GM19240 (cell line): Measurements from ENCODE around the gene MAPK9.

ENCODE experiments used
- DNase-seq: peaks from one replicate; pipeline ENCODE4 v3.0.0; 2011; ENCODE audit warnings: low spot score; ENCODE audit not compliant: insufficient read length

MAPK9 gene

DNA sequence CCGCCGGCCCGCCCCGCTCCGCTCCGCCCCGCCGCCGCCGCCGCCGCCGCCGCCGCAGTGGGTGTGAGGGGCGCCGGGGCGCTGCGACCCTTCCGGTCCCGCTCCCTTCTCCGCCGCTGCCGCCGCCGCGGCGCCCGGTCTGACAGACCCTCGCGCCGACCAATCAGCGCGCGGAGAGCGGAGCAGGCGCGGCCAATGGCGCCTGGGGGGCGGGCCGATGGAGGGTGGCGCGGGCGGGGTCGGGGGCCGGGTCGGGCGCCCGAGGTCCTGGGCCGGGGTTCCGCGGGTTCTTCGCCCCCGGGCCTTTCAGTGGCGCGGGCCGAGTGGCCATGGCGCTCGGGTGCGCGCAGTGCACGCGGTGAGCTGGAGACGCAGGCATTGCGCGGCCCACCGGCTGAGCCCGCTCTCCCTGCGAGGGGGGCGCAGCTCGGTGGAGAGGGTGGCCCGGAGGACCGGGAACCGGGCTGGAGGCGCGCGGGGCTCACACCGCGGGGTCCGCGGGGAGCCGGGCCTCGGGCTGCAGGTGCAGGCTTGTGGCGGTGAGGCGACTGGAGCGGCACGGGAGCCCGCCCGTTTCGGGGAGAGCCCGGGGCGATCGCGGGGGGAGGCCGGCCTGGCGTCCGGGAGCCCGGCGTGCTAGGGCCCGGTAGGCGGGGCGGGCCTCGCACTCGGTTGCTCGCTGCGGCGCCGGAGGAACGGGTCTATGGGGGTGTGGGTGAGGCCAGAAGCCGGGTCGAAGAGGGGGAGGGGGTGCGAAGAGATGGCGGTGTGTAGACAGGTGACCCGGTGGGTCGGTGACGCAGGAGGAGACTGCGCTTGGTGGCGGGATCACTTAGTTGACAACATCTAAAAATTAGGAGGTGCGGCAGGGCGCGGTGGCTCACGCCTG is at the start of gene MAPK9:
Gene MAPK9 (minus strand): TSS at position 141 of the 889 bp plus-strand sequence. CDS start 11,522 bp downstream, outside the sequence.
- DNase-seq: peak; percentile 78

DNA sequence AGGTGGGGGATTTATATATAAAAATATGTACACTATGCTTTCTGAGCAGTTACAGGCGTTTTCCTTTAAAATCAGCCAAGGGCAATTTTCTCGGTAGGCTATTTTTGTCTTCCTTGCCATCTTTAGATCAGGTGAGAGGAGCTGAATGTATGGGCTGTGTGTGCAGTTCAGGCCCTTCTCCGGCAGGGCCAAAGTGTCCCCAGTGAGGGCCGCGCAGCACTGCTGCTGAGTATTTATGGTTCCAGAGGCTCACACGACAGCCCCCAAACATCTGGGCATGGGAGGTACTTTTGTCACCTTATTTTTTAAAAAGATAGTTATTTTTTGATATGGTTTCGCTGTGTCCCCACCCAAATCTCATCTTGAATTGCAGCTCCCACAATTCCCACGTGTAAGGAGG is 49.7 kb upstream of the MAPK9 start:
- DNase-seq: no peak

DNA sequence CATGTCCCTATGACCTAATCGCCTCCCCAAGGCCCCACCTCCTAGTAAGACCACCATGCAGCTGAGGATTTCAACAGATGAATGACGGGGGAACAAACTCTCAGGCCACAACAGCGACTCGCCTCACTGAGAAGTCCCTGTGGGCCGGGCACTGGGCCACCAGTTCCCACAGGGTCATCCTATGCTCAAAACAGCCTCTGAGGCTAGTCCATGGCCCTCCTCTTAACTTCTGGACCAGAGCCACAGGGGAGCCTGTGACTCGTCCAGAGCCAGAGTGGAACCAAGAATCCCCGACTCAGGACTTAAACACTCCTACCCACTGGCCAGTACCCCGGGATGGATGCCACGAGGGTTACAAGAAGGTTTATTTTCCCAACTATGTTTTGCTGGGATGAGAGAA is 49.0 kb upstream of the MAPK9 start:
- no peak for DNase-seq

DNA sequence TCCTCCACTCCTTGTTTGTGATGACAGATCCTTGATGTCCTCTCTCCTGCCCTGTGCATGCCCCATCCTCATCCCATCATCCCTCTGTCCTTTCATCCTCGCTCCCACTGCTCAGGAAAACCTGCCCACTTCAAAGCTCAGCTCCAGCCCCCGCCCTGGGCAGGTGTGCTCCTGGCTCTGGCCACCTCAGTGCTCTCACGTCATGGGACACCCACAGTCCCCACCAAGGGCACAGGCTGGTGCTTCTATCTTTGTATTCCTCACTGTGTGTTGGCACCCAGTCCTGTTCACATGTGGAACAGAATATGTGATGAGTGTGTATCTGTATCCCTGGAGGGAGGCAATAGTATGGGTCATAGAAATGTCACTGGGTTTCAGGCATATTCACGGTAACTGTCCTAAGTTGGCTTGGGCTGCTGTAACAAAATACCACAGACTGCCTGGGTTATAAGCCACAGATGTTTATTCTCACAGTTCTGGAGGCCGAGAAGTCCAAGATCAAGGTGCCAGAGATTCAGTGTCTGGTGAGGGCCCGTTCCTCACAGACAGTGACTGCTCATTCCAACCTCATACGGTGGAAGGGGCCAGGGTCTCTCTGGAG is 47.8 kb upstream of the MAPK9 start:
- DNase-seq: no peak

DNA sequence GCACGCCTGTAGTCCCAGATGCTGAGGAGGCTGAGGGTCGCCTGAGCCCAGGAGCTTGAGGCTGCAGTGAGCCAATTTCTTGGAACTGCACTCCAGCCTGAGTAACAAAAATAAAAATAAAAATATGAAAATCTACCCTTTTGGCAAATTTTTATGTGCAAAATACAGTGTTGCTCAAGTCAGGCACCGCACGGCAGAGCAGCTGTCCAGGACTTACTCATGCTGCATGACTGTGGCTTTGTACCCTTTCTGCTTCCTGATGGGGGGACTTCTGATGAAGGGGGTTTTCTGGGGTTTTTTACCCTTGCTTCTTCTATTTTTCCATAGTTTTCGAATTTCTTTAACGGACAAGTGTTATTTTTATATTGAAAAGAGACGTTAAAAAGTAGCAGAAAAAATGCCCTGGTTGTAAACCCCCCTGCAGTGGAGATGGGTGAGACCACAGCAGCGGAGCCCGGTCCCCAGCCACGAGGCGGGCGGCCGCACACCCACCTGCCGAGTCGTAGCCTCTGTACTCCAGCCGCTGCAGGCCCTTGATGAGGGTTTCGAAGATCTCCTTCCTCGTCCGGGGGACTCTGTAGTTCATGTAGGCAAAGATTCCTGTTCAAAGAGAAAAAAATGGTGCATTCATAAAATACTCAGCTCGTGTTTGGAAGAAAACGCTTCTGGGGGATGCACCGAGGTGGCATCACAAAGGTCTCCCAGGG is 46.3 kb upstream of the MAPK9 start:
- no peak for DNase-seq

DNA sequence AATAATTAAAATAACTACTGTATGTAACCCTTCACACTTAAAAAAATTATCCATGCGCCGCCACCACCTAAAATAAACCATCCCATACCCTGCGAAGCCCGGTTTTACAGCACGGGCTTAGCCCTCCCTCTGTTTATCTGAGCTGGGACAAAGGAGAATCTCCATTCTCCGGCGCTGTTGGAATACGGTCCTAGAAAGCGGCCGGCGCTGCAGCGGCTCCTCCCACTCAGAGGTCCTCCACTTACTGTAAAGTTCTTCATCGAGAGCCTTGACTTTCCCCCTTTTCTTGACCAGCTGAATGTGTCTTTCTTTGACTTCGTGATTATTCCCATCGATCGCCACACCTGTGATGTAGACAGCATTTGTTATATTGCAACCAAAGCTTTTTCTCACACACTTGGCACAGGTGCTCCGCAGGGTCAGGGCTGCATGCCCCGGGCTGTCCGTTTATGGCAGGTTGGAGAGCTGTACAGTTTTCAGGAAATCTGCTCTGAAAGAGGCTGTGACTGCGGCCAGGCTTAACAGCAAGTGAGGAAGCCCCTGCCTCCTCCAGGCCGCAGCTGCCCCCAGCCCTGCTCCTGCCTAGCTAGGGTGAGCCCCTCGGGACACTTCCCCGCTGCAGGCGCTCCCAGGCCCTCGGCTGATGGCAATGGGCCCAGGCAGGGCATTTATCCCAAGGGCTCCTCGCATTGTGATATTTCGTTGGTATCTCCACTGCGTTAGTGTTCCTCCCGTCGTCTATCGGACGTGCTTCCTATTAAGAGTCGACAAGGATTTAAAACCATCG is 44.5 kb upstream of the MAPK9 start:
- DNase-seq: no peak

DNA sequence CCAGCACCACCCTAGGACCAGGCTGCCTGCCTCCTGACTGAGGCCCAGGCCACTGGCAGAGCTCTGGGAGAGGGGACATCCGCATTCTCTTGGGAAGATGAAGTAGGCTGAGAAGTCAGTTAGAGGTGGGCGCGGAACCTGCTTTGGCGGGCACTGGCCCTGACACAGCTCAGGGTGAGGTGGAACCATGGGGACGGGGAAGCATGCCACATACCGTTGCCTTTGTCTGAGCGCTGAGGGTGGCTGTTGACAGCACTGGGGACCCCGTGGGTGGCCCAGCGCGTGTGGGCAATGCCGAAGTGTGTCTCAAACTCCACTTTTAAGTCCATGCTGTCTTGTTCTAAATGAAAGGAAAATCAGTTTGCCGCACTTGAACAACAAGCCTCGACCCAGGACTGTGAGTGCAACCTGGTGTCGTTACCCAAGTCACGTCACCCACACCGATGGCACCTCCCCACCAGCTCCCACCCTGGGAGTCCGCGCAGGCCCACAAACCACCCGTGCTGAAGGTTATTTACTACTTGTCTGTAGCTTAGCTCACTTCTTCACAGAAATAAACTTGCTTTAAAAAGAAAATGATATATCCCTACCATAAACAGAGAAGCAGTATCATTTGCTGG is 43.8 kb upstream of the MAPK9 start:
- no peak for DNase-seq

DNA sequence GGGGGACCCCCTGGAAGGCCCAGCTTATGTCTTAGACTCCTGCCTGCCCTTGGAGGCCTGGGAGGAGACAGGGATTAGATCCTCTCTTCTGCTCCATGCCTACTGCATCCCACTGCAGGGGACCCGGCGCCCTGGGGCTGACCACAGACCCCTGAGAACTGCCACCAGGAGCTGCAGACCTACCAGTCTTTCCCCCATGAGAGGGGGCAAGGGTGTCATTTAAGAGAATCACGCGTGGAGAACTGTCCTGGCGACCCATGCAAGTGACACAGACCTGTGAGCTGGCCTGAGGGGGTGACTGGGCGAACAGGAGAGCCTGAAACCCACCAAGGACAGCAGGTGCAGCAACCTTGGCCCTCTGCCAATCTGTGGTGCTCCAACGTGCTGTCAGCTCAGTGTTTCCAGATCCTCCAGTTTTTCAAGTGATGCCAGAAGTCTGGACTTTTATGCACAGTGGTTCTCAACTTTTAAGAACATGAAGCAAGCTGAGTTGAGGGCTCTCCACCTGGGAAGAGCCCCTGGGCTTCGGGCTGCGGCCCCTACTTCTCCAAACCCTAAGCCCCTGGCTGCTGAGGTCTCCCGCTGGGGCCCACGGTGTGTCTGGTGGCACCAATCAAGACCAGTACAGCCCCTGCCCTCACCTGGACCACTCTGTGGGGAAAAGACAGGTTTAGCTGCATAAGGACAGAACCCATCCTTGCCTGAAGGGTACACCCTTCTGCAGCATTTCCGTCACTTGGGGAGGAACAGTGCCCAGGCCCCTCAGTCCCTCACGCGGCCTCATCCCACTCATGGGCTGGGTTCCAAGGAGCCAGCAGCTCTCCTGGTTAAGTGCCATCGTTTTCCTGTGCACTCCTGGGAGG is 43.1 kb upstream of the MAPK9 start:
- DNase-seq: no peak

DNA sequence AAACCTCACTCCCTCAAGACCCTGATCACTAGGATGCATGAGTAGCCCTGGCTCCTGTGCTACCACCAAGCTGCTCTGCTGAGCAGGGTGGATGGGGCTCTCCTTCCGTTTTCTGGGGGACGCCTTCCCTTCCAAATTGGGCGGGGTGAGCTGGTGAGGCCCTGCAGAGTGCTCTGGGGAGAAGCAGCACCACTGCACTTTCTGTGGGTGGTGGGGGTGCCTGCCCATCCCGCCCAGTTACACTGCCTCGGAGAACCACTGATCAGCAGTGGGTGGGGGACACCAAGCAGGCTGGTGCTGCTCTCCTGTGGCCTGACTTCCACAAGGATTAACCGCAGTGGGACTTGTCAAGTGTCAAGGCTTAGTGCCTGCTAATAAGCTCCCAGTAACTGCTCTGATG is 42.3 kb upstream of the MAPK9 start:
- DNase-seq: no peak

DNA sequence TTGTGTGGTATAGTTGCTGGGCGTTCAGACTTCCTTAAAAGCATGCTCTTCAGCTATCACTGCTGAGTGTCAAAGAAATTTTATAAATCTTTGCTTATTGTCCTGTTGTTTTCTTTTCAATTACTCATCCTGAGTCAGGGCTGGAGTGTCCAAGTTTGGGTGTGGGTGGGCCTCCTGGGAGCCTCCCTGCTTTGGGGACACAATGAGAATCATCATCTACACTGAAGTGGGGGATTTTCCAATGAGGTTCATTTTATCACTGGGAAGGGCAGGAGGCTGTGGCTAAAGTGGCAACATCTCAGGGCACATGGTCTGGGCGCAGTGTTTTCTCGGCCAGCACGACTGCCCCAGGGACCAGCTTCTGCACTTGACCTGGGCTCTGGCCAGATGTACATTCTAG is 41.8 kb upstream of the MAPK9 start:
- DNase-seq: no peak

DNA sequence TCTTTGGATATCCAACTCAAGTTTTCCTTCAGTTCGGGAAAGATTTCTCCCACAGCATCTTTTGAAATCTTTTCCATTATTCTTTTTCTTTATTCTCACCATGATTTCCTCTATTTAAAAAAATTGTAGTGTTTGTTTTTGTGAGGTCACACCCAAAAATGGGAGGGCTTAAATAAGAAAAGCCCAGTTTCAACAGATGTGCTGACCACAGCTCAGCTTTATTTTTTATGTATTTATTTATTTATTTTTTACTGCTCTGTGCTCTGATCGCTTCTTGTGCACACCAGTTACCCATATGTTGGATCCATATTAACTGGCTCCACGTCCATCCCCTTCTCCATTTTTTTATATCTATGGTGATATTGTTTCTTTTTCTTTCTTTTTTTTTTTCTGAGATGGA is 41.0 kb upstream of the MAPK9 start:
- DNase-seq: no peak

DNA sequence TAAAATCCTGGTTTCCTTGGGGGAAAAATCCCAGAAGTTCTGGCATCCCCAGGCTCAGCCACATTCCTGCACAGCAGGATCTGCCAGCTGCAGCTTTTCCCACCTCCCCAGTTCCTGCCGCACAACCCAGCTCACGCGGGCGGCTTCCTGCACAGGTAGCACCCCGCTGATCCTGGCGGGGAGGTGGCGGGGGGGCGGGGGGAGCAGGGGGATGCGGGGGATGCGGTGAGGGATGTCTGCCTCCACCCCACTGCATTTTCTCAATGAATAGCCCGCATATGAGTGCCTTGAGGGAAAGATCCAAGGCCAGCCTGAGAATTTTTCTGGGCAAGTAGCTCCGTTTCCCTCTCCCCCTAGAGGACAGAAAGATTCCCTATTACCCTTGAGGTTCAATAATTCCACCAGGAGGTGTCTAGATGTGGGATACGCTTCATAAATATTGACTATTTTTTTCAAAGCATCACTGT is 40.2 kb upstream of the MAPK9 start:
- no peak for DNase-seq

DNA sequence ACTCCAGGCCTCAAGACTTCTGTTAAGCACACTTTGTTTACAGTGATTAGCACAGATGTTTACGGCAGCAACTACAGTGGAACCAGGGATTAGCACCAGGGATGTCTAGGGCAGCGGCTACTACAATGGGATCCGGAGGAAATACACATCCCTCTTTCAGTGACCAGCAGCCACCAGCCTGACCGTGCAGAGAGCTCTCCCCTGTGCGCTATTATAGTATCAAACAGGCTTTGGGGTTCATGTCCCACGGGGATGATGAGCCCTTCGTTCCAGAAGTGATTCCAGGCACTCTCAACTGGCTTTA is 39.7 kb upstream of the MAPK9 start:
- DNase-seq: no peak

DNA sequence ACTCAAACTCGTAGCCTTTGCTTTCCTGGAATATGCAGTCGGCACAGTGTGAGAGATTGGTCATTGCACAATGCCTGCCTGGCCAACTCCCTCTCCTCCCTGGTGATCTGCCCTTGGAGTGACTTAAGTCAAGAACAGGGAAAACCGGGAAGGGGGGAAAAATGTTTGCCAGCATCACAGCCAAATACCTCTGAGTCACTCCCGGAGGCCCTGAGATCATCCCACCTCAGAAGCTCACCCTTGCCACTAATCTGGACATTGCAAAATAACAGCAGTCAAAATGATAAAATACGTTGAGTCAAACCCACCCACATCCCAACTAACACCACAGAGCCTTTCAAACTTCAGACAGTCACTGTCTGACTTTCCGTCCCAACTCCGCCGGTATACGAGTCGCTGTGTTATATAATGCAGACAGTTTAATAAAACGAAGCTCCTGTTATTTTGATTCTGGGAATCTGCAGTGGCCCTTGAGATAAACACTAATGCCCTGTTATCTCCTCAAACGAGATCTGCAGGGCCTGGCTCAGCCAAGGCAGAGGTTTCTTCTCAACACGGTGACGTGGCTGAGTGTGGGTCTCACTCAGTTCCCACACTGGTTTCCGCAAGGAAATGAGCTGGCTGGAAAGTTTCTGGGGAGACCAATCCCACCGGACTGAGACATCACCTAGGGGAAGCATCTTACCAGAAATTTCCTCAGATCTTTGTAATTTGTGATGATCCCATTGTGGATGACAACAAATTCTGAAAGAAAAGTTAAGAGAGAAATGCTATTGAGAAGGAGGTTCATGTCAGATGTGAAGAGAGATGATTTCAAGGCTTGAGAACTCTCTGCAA is 39.1 kb upstream of the MAPK9 start:
- DNase-seq: no peak

DNA sequence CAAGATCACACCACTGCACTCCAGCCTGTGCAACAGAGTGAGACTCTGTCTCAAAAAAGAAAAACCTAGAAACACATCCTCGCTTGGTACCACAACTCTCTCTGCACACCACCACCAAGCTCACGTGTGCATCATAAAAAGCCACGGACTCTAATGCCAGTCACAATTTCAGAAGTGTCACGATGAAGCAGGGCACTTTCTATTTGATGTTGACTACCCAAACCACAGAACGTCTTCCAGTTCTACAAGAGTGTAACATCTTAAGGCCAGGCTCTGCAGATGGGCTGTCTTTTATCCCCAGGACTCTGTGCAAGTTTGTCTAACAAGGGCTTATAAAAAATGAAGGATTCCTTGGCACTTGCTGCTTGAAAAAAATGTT is 38.4 kb upstream of the MAPK9 start:
- no peak for DNase-seq

DNA sequence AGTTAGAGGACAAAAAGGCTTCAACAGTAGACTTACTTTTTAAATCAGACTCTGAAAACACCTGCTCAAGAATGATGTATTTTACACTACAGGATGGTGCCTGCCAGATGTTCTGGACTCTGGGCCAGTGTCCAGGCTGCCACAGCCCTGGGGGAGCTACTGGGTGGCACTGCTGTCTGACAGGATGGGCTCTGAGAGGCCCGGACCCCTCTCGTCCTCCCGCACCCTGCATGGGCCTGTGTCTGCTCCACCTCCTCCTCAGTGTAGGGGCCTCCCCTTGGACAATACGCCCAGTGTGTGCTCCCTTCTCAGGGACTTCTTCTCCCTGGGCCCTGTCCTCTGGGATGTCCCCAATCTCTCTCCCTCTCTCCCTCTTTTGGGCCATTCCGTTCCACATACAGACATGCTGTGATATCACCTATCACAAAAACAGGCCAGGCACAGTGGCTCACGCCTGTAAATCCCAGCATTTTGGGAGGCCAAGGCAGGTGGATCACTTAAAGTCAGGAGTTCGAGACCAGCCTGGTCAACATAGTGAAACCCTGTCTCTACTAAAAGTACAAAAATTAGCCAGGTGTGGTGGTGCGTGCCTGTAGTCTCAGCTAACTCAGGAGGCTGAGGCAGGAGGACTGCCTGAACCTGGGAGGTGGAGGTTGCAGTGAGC is 37.9 kb upstream of the MAPK9 start:
- no peak for DNase-seq

DNA sequence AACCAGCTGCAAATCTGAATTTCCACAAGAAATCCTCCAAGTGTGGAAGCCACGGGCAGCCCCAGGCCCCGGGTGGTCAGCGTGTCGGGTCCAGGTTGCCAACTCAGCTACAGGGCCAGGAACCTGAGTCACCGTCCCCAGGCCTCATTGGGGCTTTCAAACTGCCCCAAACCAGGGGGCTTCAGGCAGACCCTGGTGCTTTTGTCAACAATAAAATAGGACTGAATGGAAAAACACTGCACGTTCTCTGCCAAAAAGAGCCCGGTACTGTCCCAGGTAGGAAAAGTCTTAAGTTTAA is 37.2 kb upstream of the MAPK9 start:
- DNase-seq: no peak

DNA sequence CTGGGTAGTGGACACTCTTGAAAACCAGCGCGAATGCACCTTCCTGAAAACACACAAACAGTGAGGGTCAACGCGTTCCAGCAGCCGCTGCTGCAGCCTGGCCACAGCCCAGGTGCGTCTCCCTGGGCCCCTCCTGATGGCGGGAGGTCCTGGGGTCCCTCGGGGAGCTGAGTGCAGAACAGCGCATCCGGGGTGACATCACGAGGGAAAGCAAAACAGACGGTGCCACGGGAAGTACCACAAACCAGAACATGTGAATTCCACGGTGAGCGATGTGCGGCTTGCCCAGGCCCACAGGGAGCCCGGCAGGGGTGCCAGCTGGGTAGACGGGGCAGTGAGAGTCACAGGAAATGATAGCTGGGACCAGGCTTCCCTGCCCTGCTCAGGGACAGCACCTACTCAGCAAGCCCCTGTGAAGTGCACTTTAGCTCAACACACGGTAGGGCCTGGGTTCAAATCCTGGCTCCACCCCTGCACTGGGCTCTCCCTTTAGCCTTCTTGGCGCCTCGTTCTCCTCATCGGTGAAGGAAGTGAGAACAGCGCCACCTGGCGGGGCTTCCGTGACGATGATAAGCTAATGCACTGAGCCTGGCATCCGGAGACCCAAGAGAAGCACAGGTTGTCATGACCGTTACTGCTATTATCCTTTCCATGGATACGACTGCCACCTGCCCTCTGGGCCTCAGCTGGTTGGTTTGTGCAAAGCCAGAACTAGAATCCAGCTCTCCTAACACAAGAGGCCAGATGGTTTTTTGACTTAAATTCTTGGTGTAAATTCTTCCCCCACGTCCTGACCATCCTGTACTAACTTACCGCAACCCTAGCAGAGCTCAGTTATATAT is 36.6 kb upstream of the MAPK9 start:
- peak; percentile 76 for DNase-seq
